Nephron (organoid): ENCODE results near the gene GOLIM4.

Source experiments
- H3K27ac Mint-ChIP-seq, 3 experiments: 2 replicates each; pipeline ENCODE4 v1.8.0; 2020; ENCODE audit warnings: mixed read lengths in 3 of 3, mild to moderate bottlenecking in 2 of 3, moderate library complexity in 1 of 3
- H3K27me3 Mint-ChIP-seq: 2 replicates; pipeline ENCODE4 v1.8.0; 2021; ENCODE audit warnings: low read depth, mild to moderate bottlenecking, moderate library complexity, mixed read lengths
- H3K36me3 Mint-ChIP-seq: 2 replicates; pipeline ENCODE4 v1.8.0; 2020; ENCODE audit warnings: low read depth, mixed read lengths
- H3K4me1 Mint-ChIP-seq: 2 replicates; pipeline ENCODE4 v1.8.0; 2020; ENCODE audit warnings: mixed read lengths
- H3K4me3 Mint-ChIP-seq, 3 experiments: 2 replicates each; pipeline ENCODE4 v1.8.0; 2020; ENCODE audit warnings: mild to moderate bottlenecking in 3 of 3, mixed read lengths in 3 of 3, moderate library complexity in 2 of 3
- H3K9me3 Mint-ChIP-seq: 2 replicates; pipeline ENCODE4 v1.8.0; 2020; ENCODE audit warnings: mixed read lengths
- TF ChIP-seq, protein P1 (sequence below), 3 experiments: fragments of 200-600 bp; sonication (generic); IDR thresholded peaks; one replicate each; pipeline ENCODE4 v1.5.0; 2021; ENCODE audit warnings: antibody characterized with exemption in 3 of 3; ENCODE audit not compliant: unreplicated experiment in 3 of 3

Gene GOLIM4

DNA sequence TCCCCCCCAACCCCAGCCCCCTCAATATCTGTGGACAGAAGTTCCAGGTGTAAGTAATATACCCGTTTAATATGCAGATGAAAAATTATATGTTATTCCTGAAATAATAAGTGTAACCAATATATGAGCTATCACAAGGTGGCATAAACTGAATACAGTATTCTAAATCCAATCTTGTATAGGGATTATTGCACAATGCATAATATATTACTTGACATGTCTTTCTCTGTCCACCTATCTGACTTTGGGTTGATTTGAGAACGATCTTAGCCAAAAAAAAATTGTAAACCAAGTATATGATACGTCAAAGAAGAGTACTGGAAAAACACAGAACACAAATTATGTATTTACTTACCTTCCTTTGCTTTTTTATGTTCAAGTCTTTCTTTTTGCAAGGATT, 47.8 kb downstream of the GOLIM4 start:
- H3K27me3 Mint-ChIP-seq = no peaks in the 10 kb centered on the region
- H3K4me3 Mint-ChIP-seq = no peak overlapping the region
- H3K4me1 Mint-ChIP-seq = peaks cover 68% of the 10 kb centered on the region
- H3K36me3 Mint-ChIP-seq = peaks cover 6% of the 10 kb centered on the region
- no peak overlapping the region for H3K27ac Mint-ChIP-seq
- H3K9me3 Mint-ChIP-seq = no peaks in the 10 kb centered on the region
- TF ChIP-seq, protein P1, sequence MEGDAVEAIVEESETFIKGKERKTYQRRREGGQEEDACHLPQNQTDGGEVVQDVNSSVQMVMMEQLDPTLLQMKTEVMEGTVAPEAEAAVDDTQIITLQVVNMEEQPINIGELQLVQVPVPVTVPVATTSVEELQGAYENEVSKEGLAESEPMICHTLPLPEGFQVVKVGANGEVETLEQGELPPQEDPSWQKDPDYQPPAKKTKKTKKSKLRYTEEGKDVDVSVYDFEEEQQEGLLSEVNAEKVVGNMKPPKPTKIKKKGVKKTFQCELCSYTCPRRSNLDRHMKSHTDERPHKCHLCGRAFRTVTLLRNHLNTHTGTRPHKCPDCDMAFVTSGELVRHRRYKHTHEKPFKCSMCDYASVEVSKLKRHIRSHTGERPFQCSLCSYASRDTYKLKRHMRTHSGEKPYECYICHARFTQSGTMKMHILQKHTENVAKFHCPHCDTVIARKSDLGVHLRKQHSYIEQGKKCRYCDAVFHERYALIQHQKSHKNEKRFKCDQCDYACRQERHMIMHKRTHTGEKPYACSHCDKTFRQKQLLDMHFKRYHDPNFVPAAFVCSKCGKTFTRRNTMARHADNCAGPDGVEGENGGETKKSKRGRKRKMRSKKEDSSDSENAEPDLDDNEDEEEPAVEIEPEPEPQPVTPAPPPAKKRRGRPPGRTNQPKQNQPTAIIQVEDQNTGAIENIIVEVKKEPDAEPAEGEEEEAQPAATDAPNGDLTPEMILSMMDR (IDR thresholded peaks at IDR 0.05; ENCODE audit: unreplicated experiment in 3 of 3) = no peak

DNA sequence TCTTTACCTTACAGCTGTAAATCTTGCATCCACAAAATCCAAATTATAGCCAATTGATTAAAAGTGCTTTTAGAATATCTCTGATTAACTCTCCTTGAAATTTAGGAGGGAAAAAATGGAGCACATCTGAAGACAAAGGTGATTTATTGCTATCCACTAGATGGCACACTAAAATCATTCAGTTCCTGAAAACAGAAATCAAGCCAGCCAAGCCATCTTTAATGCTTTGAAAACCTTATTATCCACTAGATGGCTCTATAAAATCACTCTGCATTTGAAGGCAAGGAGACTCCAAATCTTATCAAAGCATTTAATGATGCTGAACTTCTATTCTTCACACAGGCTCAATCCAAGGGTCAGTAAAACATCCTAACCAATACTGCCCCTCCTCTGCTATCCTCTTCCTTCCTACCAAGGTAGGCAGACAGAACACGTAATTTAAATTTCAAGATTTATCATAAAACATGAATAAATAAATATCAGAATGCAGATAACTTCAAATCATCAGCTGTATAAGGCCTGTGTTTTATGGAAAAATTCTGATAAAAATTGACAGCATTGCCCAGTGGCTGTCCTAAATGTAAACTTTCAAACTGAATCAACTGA, 48.4 kb downstream of the GOLIM4 start:
- no peaks in the 10 kb centered on the region for H3K9me3 Mint-ChIP-seq
- peaks cover 12% of the 10 kb centered on the region for H3K36me3 Mint-ChIP-seq
- TF ChIP-seq, protein P1 (IDR thresholded peaks at IDR 0.05; ENCODE audit: unreplicated experiment in 3 of 3) = peak; percentile 64 to 87 (median 80)
- H3K27ac Mint-ChIP-seq = peak overlapping the region; percentile 48 to 76 (median 63)
- H3K4me3 Mint-ChIP-seq = no peak overlapping the region
- peaks cover 61% of the 10 kb centered on the region for H3K4me1 Mint-ChIP-seq
- H3K27me3 Mint-ChIP-seq = no peaks in the 10 kb centered on the region

DNA sequence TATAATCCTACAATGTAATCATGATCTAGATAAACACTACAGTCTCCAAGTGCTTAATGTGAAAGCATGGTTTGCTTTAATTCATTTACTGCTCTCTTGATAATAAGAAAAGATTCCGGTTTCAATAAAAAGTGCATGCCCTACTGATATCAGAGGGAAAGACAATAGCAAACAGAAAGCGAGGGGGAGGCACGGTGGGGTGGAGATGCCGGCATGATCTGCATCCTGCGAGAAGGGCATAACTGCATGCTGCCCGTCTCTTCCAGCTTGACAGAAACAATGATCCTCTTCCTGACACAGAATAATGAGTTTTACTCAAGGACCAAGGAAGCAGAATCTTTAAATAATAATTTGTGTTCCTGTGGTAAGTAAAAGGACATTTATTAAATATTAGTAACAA, 51.7 kb downstream of the GOLIM4 start:
- H3K27ac Mint-ChIP-seq = peak overlapping the region in 1 of 3 experiments; percentile 57
- peaks cover 22% of the 10 kb centered on the region for H3K36me3 Mint-ChIP-seq
- no peaks in the 10 kb centered on the region for H3K9me3 Mint-ChIP-seq
- no peak overlapping the region for H3K4me3 Mint-ChIP-seq
- TF ChIP-seq, protein P1 (IDR thresholded peaks at IDR 0.05; ENCODE audit: unreplicated experiment in 3 of 3) = no peak
- peaks cover 38% of the 10 kb centered on the region for H3K4me1 Mint-ChIP-seq
- no peaks in the 10 kb centered on the region for H3K27me3 Mint-ChIP-seq

DNA sequence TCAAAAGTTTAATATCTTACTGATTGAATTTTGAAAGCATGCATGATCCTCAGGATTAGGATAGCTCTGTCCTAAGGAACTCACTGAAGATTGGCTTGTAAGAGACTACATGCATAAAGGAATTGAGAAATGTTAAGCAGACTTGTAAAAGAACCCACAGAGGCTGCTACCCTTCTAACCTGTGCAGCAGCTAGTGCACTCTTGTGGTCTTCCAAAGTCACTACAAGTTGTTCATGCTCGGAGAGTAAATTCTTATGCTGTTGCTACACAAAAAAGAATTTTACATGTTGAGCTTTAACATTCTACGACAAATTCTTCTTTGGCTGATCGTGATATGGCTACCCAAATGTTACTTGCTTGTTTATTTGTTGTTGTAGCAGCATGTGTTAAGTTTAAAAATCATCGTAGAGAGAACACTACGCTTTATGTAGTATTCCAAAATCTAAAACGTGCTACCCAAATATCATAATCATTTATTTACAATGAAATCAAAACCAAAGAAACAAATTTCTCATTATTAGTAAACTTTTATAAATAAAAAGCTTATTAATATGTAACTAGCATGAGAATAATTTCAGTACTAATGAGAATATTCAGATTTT, 55.0 kb downstream of the GOLIM4 start:
- TF ChIP-seq, protein P1 (IDR thresholded peaks at IDR 0.05; ENCODE audit: unreplicated experiment in 3 of 3) = peak; percentile 65 to 70 (median 69)
- Mint-ChIP-seq H3K27me3 (no peaks in the 10 kb centered on the region), H3K27ac (no peak overlapping the region), H3K9me3 (no peaks in the 10 kb centered on the region), H3K4me1 (peaks cover 26% of the 10 kb centered on the region), H3K36me3 (peaks cover 43% of the 10 kb centered on the region), H3K4me3 (no peak overlapping the region)

DNA sequence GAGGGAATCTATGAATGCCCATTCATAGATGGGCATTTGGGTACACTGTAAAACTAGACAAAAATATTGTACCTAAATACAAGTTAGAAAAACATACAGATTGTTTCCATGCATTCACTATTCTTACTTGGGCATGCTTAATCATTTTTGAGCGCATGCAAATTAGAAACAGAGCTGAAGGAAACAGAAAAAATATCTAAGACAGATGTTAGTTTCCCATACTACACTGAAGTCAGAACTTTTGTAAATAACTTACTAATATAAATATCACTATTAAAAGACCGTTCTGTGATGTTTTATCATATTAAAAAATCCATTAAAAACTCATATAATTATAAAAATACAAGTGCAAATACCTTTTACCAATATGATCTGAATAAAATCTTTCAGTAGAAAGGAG, 58.7 kb downstream of the GOLIM4 start:
- H3K27me3 Mint-ChIP-seq = no peaks in the 10 kb centered on the region
- H3K4me1 Mint-ChIP-seq = peaks cover 19% of the 10 kb centered on the region
- TF ChIP-seq, protein P1 (IDR thresholded peaks at IDR 0.05; ENCODE audit: unreplicated experiment in 3 of 3) = no peak
- H3K27ac Mint-ChIP-seq = no peak overlapping the region
- H3K9me3 Mint-ChIP-seq = no peaks in the 10 kb centered on the region
- H3K4me3 Mint-ChIP-seq = no peak overlapping the region
- peaks cover 55% of the 10 kb centered on the region for H3K36me3 Mint-ChIP-seq

DNA sequence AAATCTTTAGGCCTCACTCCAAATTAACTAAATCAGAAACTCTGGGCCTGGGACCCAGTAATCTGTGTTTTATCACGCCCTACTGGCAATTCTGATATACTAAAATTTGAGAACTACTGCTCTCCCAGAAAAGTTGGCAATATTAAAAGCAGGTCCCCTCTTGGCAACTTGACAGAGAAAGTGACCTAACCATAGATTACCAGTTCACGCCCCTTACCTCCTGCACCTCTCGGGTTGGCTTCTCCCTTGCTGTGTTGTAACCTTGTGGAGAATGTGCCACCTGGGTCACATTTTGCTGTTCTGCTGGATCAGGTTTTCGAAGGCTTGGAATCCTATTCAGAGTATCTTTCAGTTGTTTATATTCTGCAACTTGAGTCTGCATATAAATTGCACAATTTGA, 59.1 kb downstream of the GOLIM4 start:
- TF ChIP-seq, protein P1 (IDR thresholded peaks at IDR 0.05; ENCODE audit: unreplicated experiment in 3 of 3) = no peak
- peaks cover 58% of the 10 kb centered on the region for H3K36me3 Mint-ChIP-seq
- H3K9me3 Mint-ChIP-seq = no peaks in the 10 kb centered on the region
- peaks cover 19% of the 10 kb centered on the region for H3K4me1 Mint-ChIP-seq
- H3K27me3 Mint-ChIP-seq = no peaks in the 10 kb centered on the region
- no peak overlapping the region for H3K27ac Mint-ChIP-seq
- H3K4me3 Mint-ChIP-seq = no peak overlapping the region
